HG02870 (cell line): ENCODE data around the gene LCA5.
"Not testable (repeated sequence)": the region's sequence is repeated elsewhere in the genome, so short reads cannot be mapped to it uniquely, and the experiment has no call there.

Experiments
- ATAC-seq: cut with Tn5 transposase; IDR thresholded peaks from one replicate; pipeline ENCODE4 v1.9.1; 2021; ENCODE audit warnings: mild to moderate bottlenecking, moderate library complexity; ENCODE audit not compliant: unreplicated experiment

The LCA5 gene

DNA sequence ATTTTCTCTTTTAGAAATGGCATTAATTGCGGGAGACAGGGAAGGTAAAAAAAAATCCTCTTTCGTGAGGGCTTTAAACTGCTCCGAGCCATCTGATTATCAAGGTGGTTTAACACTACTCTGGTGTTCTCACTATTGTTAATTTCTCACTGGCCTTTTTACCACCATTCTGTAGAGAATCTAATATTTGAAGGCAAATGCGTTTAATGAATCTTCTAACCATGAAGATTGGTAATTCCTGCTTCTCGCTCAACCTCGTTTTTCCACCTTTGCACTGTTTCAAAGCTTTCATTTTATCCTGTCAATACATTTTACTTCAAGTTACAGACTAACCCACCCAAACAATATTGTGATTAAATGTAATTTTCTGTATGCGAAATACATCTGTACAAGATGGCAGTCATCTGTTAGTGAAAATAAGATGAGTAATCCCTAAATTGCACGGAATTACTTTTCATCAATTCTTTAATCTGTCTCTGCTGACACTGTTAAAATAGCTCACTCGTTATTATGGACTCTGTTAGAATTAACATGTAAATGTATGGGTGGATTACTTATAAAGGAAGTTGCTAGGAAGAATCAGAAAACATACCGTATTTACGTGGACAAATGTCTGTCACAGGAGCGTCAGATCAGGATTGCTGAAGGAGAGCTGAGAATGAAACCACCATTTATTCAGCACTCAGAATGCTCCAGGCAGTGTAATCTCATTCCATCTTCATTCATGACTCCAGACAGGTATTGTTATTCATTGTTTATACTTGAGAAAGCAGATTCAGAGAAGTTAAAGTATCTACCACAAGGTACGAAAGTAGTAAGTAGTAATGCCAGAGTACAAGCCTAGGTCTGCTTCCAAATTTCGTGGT is 1.1 kb upstream of the LCA5 start:
- ATAC-seq: no peak

DNA sequence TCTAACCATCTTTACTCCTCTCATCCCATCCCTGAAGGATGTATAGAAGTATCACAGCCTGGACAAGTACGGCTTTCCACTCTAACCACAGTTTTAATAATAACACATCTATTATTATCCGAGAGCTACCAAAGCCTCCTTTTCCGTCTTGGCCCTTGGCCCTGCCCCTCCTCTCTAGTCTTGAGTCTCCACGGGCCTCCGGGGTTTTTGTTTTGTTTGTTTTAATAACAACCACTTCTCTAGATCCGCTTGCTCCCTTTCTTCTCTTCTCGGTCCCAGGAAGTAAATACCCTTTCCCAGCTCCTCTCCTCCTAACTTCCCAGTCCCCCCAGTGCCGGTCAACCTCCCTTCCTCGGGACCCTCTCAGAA is 661 bp downstream of the LCA5 start:
- ATAC-seq: no peak

DNA sequence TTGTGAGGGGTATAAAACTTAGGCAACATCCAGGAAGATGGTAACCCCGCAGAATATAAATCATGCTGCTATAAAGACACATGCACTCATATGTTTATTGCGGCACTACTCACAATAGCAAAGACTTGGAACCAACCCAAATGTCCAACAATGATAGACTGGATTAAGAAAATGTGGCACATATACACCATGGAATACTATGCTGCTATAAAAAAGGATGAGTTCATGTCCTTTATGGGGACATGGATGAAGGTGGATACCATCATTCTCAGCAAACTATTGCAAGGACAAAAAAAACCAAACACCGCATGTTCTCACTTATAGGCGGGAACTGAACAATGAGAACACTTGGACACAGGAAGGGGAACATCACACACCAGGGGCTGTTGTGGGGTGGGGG is 7.7 kb downstream of the LCA5 start:
- not testable (repeated sequence) for ATAC-seq

DNA sequence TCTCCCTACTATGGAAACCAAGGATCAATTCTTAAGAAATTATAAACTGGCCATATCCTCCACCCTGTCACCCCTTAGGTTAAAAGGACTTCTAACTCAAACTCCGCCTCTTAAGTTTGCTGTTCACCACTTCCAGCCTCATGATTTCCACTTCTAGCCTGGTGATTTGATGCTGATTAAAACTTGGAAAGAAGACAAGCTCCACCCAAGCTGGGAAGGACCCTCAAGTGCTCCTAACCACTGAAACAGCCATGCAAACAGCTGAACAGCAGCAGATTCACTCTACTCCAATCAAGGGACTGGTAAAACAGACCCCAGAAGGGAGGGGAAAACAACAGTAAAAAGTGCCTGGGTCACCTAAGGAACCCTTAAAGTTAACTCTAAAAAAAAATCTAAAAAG is 10.3 kb downstream of the LCA5 start:
- ATAC-seq: no peak

DNA sequence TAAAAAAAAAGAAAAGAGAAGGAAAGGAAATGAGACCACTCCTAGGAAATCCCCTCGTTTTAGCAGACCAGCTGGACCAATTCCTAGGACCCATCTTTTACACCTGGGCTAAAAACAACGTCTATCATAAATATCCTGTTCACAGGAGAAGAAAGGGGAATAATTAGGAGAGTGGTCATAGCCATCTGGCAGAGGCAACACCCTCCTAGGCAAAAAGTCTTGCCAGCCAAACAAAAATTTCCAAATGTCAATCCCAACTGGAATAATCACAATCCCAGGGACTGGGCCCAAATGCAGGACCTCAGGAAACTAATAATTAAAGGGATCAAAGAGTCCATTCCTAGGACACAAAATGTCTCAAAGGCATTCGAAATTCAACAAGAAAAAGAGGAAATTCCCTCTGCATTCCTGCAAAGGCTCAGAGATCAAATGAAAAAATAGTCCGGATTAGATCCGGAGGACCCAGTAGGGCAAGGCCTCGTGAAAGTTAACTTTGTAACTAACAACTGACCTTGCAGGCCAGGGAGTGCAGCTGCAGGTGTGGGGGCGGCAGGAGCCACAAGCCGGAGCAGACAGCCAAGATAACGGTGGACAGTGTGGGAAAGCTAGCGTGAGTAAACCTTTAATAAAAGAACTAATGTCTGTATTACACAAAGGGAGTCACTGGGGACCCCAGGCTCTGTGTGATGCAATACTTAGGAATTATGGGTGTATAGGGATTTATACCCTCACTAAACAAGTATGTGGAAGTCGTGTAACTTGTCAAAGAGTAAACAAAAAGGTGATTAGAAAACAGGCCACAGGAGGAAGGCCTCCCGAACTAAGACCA is 11.7 kb downstream of the LCA5 start:
- no peak for ATAC-seq

DNA sequence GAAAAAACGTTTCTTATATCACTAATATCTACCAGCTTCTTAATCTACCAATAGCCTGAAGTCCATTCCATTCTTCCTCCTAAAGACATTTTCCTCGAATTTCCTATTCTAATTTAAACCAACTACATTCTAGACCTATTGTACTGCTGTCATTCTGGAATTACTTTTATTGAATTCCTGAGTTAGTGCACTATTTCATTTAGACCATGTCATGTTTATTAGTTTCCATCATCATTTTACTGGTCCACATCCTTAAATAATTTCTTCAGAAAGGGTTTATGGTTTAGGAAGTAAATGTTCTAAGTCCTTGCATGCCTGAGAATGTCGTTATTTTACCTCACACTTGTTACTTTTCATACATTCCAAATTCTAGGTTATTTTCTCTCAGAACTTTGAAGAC is 13.2 kb downstream of the LCA5 start:
- no peak for ATAC-seq

DNA sequence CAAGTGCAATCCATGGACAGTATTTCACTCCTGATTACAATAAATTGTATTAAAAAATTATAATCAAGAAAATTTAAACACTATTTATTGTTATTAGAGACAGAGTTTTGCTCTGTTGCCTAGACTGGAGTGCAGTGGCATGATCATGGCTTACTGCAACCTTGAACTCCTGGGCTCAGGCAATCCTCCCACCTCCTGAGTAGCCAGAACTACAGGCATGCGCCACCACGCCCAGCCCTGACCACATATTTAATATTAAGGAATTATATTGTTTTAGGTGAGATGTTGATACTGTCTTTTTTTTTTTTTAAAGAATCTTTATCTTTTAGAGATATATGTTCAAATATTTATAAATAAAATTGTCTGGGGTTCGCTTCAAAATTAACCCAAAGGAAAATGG is 14.6 kb downstream of the LCA5 start:
- ATAC-seq: no peak

DNA sequence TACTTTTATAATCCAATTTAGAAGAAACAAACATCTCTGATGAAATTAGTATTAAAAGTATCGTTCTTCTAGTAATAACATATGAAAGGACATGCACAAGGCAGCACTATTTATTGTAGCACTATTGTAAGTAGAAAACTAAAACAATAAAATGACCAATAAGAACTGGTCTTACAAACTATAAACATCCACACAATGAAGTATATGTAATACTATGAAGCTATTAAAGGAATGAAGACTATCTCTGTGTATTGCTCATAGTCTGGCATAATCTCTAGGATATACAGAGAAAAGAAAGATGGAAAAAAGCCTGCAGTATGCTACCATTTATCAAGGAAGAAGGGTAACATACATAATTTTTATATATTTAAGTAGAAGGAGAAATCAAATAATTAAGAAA is 16.7 kb downstream of the LCA5 start:
- ATAC-seq: no peak

DNA sequence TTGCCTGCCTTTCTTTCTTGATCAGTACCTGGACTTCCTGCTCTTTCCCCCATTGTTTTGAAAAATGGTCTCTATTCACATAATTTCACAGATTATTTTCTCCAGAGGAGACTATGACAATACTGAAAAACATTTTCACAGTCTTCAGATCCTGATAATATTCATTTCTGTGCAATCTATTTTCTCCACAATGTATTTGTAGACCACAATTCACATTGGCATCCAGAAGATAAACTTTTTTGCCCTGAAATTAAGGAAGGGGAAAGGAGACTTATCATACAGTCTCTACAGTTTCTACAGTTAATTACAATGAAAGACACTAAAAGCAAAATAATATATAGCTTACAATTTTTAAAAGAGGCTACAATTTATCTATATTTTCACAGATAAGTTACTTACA is 18.4 kb downstream of the LCA5 start:
- ATAC-seq: no peak

DNA sequence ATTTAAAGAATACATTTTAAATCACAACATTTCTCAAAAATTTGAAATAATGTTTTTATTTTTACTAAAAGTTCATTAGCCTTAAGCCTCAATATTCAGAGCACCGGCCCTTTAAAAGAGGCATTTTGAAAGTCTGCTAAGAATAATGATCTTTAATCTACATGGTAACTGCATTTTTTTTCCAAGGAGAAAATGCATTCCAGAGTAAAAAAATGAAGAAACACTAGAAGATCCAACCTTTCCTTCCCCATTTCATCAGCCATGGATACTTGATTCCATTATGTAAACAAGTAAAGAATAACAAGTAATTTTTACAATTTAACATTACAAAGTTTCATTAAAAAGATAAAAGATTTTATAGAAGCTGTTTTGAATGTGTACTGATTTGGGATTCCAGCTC is 21.8 kb downstream of the LCA5 start:
- no peak for ATAC-seq

DNA sequence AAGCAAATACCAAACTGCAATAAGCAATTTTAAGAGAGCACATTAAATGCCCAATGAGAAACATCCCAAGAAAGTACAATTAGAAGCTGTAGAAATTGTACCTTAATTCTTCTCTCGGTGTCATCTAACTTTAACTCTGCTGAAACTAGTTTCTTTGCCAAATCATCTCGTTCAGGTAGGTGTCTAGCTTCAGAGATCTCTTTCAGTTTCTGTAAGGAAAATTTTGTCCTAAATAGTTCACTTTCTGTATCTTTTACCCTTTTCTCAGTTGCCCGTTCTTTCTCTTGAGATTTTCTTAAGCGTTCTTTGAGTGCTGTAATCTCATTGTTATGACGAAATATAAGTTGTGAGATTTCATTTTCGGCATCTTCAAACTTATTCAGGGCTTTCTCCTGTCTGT is 24.1 kb downstream of the LCA5 start:
- no peak for ATAC-seq

DNA sequence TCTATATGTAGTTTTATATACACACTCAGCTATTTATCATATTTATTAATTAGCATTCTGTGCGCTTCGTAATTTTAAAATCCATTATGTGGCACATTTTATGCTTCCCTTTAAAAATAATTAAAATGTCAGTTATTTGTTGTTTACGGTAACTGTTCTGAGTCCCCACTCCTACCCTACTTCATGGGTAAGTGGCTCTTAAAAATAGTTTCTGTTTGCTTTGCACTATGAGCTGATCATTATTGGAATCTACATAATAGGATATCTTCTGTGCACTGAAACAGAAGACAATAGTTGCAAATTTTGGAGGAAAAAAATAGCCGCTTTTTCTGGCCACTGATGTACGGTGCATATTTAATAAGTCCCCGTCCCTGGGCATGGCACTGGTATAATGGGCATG is 25.2 kb downstream of the LCA5 start:
- ATAC-seq: no peak

DNA sequence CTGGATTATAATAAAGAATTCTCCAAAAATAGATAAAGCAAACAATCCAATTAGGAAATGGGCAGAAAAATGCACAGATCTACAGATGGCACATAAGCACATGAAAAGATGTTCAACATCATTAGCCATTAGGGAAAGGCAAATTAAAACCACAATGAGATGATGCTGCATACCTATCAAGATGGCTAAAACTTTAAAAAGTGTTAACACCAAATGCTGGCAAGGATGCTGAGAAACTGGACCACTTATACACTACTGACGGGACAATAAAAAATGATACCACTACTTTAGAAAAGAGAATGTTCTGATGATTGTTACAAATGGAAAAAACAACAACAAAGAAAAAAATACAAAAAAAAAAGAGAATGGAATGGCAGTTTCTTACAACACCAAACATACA is 26.5 kb downstream of the LCA5 start:
- ATAC-seq: no peak

DNA sequence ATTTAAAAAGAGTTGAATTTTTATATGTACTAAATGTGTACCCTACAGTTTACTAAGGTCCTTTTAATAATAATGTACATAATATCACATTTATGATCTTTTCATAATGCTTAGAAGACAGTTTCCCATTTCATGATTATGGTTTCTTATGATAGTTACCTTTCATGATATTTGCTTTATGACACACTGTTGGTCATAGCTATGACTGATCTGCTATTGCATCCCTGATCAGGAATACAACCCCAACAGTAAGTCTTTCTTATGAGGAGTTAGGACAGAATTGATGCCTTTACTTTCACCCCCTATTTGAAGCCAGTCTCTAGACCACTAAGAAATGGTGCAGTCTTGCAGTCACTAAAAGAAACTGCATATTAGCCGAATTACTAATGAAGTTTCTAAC is 31.0 kb downstream of the LCA5 start:
- no peak for ATAC-seq

DNA sequence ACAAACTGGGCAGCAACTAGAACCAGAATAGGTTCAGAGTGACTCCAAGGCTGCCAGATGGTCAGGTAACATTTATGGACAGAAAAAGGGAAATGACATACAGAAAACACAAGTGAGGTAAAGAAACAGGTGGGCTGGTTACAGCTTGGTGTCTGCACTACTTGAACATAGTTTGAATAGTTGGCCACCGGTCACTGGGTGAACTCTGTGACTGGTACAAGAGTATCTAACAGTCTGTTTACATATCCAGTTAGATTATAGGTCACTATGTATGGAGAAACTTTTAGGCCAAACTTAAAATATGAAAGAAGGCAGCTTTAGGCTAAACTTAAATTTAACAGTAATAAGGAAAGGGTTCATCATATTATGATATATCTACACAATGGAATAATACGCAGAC is 32.9 kb downstream of the LCA5 start:
- ATAC-seq: no peak

DNA sequence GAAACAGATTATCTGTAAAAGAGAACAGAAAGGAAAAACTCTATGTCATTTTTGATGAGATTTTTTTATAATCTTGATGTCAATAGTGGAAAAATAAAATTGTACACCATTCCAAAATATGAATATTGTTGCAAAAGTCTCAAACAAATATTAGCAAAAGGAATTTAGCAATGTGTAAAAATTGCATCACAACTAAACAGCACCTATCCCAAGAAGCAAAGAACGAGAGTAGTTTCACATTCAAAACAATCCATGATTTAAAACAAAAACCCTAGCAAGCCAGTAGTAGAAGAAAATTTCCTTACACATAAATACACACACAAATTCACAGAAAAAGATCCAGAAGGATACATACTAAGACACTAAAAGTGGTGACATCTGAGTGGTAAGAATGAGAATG is 38.4 kb downstream of the LCA5 start:
- ATAC-seq: no peak

DNA sequence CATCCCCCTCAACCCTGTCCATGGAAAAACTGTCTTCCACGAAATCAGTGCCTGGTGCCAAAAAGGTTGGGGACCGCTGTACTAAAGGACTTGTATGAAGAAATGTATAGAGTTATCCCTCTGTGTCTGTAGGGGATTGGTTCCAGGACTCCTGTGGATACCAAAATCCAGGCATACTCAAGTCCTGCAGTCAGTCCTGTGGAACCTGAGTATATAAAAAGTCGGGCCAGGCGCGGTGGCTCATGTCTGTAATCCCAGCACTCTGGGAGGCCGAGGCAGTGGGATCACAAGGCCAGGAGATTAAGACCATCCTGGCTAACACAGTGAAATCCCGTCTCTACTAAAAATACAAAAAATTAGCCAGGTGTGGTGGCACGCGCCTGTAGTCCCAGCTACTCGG is 42.0 kb downstream of the LCA5 start:
- no peak for ATAC-seq

DNA sequence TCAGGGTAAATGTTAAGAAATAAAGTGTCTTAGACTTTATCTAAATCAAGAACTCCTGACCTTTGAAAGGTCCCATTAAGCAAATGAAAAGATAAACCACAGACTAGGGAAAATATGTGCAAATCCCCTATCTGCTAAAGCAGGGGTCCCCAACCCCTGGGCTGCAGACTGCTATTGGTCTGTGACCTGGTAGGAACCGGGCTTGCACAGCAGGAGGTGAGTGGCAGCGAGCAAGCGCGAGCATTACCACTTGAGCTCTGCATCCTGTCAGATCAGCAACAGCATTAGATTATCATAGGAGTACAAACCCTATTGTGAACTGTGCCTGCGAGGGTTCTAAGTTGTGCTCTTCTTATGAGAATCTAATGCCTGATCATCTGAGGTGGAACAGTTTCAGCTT is 42.4 kb downstream of the LCA5 start:
- no peak for ATAC-seq

DNA sequence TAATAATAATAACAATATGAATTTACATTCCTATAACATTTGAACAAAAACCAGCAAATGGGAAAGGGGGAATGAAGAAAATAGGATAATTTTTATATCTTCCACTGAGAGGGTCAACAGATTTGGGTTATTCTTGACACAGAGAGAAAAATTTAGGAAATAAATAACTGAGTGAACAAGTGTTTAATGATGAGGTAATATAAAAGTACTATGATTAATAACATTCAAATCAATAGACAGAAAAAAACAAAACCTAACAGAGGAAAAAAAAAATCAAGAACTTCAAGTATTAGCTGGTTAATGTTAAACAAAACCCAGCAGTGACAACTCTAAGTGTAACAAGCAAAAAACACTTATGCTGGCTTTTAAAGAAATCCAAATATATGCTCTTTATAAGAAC is 66.5 kb downstream of the LCA5 start:
- no peak for ATAC-seq

DNA sequence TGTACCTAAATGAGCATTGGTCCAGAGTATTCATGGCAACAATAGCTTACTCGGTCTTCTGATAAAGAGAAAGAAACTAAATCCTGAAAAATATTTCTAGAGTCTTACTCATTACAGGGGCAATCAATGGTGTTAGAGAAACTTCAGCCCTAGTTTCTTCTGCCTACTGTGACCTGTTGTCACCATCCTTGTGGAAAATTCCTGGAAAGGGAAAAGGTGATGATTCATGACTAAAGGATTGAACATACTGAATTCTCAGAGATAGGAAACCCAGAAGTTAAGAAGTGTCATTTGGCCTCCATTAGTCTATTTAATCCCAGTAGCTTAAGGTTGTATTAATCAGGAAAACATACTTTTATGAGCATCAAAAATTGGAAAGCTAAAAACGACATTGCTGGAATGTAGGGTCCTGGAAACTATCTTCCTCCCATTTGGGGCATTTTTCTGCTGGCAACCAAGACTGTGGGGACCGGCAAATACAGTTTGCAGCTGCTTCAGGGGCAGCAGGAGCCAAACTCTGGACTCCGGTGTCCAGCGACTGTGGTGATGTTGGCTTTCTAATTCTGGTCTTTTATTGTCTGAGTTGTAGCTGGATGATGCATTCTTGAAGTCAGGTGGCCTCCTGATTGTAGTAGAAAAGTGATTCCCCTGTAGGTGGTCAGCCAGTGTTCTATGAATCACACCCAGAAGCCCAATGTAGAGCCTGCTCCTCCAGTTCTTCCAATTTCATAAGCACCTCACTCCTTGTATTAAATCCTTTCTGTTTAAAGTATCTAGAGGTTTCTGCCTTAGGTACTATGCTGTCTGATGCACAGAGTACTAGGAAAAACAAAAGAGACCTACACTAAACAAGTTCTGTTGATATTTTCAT is 67.6 kb downstream of the LCA5 start:
- no peak for ATAC-seq

DNA sequence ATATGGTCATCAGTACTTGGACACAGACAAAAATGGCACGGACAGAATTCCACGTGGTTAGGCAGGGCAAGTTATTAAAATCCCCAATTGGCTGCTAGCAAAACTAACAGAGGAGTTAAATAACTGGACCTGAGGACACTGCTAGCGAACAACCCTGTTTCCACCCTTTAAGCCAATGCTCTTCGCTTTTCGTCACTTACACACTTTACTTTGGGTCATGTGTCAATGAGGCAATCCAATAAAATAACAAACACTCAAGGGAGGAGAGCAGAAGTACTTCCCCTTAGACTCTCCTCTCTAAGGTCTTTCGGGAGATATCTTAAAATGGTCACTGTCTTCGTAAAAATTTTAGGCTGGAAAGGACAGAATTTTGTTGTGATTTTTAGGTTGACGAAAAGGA is 68.6 kb downstream of the LCA5 start:
- no peak for ATAC-seq
